ENCODE results near the gene PLEKHG3. TPM values are rescaled to one million over a fixed set of nuclear protein-coding genes. Genes with fewer than 3 reads are reported as not detected.

The PLEKHG3 gene
- total and polyA plus RNA-seq, 9 donors: 17.5 to 92.9 (median 67.7) TPM

DNA sequence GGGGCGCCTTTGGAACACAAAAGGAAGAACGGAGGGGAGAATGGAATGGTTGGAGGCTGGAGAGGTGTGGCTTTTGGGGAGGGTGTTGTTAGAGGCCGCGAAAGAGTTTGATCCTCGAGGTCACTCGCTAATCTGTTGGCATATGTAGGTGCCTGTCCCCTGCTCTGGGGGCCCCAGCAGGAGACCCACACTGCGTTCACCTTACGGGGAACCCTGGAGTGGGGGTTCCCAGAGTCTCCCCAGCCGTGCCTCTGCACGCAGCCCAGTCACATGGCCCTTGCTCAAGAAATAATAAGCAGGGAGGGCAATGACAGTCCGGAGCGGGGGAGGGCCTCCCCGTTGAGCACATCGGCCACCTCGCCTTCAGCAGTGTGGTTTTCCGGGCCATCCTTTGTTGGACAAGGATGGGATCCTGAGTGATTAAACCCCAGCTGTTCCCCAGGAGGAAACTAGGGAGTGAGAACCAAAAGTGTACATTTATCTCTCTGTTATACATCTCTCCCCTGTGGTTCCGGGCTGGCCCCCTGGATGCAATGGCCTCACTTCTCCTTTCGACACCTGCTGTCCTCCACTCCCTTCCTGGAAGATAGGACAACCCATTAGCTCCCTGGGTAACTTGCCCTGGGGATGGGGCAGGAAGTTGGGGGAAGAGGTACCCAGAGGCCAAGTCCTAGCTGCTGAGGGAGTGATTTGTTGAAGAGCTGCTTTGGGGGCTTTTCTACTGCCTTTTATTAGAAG, 1.3 kb downstream of the PLEKHG3 start:
- WGBS, 3 donors: 5 to 9% (median 9%) methylated on average over 18 of the region's 18 CpGs
- intact Hi-C loops (cut with DNase I): loop anchor here in 2 of 4 donors (2.0 to 5.0 kb wide), 2 partner anchors 57 kb away; no protein-coding TSS in a partner anchor
- DNase-seq: peak in 4 of 5 donors; percentile 53 to 61 (median 56)
- no peaks in the 10 kb centered on the region for H3K9me3 ChIP-seq
- no peaks in the 10 kb centered on the region for H3K27me3 ChIP-seq
- peak overlapping the region; percentile 61 to 93 for H3K27ac ChIP-seq
- H3K36me3 ChIP-seq: no peaks in the 10 kb centered on the region
- H3K4me3 ChIP-seq: peak overlapping the region; percentile 82
- peaks cover 35% of the 10 kb centered on the region for H3K4me1 ChIP-seq (ENCODE audit: insufficient read depth)
- TF ChIP-seq POLR2A (IDR thresholded peaks at IDR 0.05): no peak
- no peak for TF ChIP-seq EP300 (IDR thresholded peaks at IDR 0.05)
- TF ChIP-seq CTCF (IDR thresholded peaks at IDR 0.05): no peak

GRCh38 chr14:64706119-64706592, 1.9 kb downstream of the PLEKHG3 start:
- 30 to 43% (median 34%) methylated on average over 4 of the region's 4 CpGs for WGBS, 3 donors
- H3K36me3 ChIP-seq: no peaks in the 10 kb centered on the region
- no peak for DNase-seq
- peak overlapping the region; percentile 61 to 93 for H3K27ac ChIP-seq
- peak overlapping the region; percentile 82 for H3K4me3 ChIP-seq
- H3K27me3 ChIP-seq: no peaks in the 10 kb centered on the region
- H3K9me3 ChIP-seq: no peaks in the 10 kb centered on the region
- intact Hi-C loops (cut with DNase I): loop anchor here in 1 of 4 donors (5.0 kb wide), 1 partner anchor 56 kb away; no protein-coding TSS in a partner anchor
- no peak for TF ChIP-seq POLR2A (IDR thresholded peaks at IDR 0.05)
- TF ChIP-seq EP300 (IDR thresholded peaks at IDR 0.05): no peak
- TF ChIP-seq CTCF (IDR thresholded peaks at IDR 0.05): no peak
- peaks cover 35% of the 10 kb centered on the region for H3K4me1 ChIP-seq (ENCODE audit: insufficient read depth)

DNA sequence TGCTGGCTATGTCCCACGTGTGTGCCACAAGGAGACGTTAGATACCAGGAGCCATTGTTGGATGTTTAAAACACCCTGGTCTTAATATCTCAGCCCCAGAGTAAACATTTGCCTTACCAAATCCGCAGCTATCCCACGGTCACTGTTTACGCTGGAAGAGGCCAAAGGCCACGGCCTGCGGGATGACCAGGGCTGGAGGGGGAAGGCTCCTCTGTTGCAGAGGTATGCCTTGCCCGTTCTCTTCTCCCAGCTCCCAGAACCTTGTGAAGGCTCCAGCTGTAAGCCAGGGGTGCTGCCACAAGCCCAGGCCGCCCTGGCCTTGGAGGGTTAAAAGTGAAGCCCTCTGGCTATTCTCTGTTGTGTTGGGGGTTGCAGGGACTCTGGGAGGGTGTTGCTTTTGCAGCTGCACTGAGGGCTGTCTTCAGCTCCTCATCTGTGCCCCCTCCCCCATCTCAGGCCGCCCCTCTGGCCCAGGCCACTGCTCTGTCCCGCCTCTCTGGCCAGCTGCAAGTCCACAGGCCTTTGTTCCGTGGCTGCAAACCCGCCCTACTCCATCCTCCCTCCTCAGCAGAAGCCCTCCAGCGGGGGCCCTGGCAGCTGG, 2.5 kb downstream of the PLEKHG3 start:
- H3K27me3 ChIP-seq: no peaks in the 10 kb centered on the region
- peak; percentile 44 to 77 (median 58) for DNase-seq
- no peaks in the 10 kb centered on the region for H3K36me3 ChIP-seq
- intact Hi-C loops (cut with DNase I): loop anchor here in 1 of 4 donors (5.0 kb wide), 1 partner anchor 56 kb away; no protein-coding TSS in a partner anchor
- 13 to 29% (median 16%) methylated on average over 14 of the region's 14 CpGs for WGBS, 3 donors
- H3K27ac ChIP-seq: peak overlapping the region; percentile 61 to 93
- H3K4me3 ChIP-seq: peak overlapping the region; percentile 13
- H3K4me1 ChIP-seq (ENCODE audit: insufficient read depth): peaks cover 35% of the 10 kb centered on the region
- TF ChIP-seq POLR2A (IDR thresholded peaks at IDR 0.05) (no peak), CTCF (IDR thresholded peaks at IDR 0.05) (no peak), EP300 (IDR thresholded peaks at IDR 0.05) (no peak)
- no peaks in the 10 kb centered on the region for H3K9me3 ChIP-seq

GRCh38 chr14:64707661-64708060, 3.4 kb downstream of the PLEKHG3 start:
- intact Hi-C loops (cut with DNase I): loop anchor here in 1 of 4 donors (5.0 kb wide), 1 partner anchor 55 kb away; no protein-coding TSS in a partner anchor
- Histone ChIP-seq H3K9me3 (no peaks in the 10 kb centered on the region), H3K4me1 (ENCODE audit: insufficient read depth) (peaks cover 35% of the 10 kb centered on the region), H3K36me3 (no peaks in the 10 kb centered on the region), H3K27me3 (no peaks in the 10 kb centered on the region), H3K4me3 (no peak overlapping the region), H3K27ac (no peak overlapping the region)
- DNase-seq: no peak
- TF ChIP-seq EP300 (IDR thresholded peaks at IDR 0.05): no peak
- no peak for TF ChIP-seq POLR2A (IDR thresholded peaks at IDR 0.05)
- no peak for TF ChIP-seq CTCF (IDR thresholded peaks at IDR 0.05)
- 67 to 81% (median 72%) methylated on average over 7 of the region's 7 CpGs for WGBS, 3 donors
